Choroid plexus epithelial cell (primary cell): ENCODE measurements around the gene SLC43A1.
"Not testable (repeated sequence)": the region's sequence is repeated elsewhere in the genome, so short reads cannot be mapped to it uniquely, and the experiment has no call there.

Experiments
- DNase-seq: peaks from one replicate; pipeline ENCODE4 v3.0.0-alpha.2; 2010; ENCODE audit warnings: low read depth
- H3K4me3 ChIP-seq: 2 replicates; pipeline ENCODE4 v1.5.1; 2011; ENCODE audit warnings: low read depth, mild to moderate bottlenecking, control low read depth, low read length, moderate library complexity
- CTCF ChIP-seq: conservative IDR thresholded peaks from 2 replicates; pipeline ENCODE4 v1.5.1; 2011; ENCODE audit warnings: low read depth, mild to moderate bottlenecking, control low read depth, inconsistent platforms, low read length, moderate library complexity

Gene SLC43A1

GRCh38 chr11:57542582-57542981 lies 27.1 kb upstream of the SLC43A1 start:
- TF ChIP-seq CTCF, result no peak
- no peak for DNase-seq
- no peak overlapping the region for H3K4me3 ChIP-seq

GRCh38 chr11:57541169-57541568 lies 25.7 kb upstream of the SLC43A1 start:
- H3K4me3 ChIP-seq, result no peak overlapping the region
- no peak for TF ChIP-seq CTCF
- DNase-seq, result no peak

- no peak overlapping the region for H3K4me3 ChIP-seq
- DNase-seq, result no peak
- TF ChIP-seq CTCF, result no peak
These were observed 23.8 kb upstream of the SLC43A1 start for GRCh38 chr11:57539342-57539741.

- TF ChIP-seq CTCF, result no peak
- H3K4me3 ChIP-seq, result no peak within 1 kb of the TSS
- no peak for DNase-seq
These were observed 21.6 kb upstream of the SLC43A1 start, which contains the start of gene SMTNL1 for GRCh38 chr11:57536947-57537619. SMTNL1 (plus strand) TSS chr11:57537595; CDS start chr11:57542643, 5,048 bp downstream.

GRCh38 chr11:57534449-57534848 lies 18.9 kb upstream of the SLC43A1 start:
- DNase-seq, H3K4me3 ChIP-seq: not testable (repeated sequence)

- TF ChIP-seq CTCF, result no peak
- DNase-seq, result peak; percentile 97
These were observed 15.3 kb upstream of the SLC43A1 start, which contains the start of gene TIMM10 for GRCh38 chr11:57530596-57531507. TIMM10 (minus strand) TSS chr11:57530754; CDS start chr11:57530189, 565 bp downstream.

GRCh38 chr11:57530215-57530595 lies 14.7 kb upstream of the SLC43A1 start:
- DNase-seq, result no peak

More at GRCh38 chr11:57530596-57531507, 15.3 kb upstream of the SLC43A1 start, which contains the start of gene TIMM10:
- peak within 1 kb of the TSS; percentile 89 for H3K4me3 ChIP-seq

More at GRCh38 chr11:57530215-57530595, 14.7 kb upstream of the SLC43A1 start:
- no peak for TF ChIP-seq CTCF
- H3K4me3 ChIP-seq, result peak overlapping the region; percentile 89
